CD4-positive, alpha-beta T cell (primary cell): ENCODE measurements around the gene CDK3. TPM values are rescaled to one million over a fixed set of nuclear protein-coding genes. Genes with fewer than 3 reads are reported as not detected.

Experiments used
- ATAC-seq: fragments of 200-7000 bp; cut with Tn5 transposase; one replicate; pipeline ENCODE4 v1.10.0; 2022; ENCODE audit warnings: mild to moderate bottlenecking; ENCODE audit not compliant: poor library complexity
- CTCF ChIA-PET: fragments of 350-600 bp; sonication (Branson Sonifier 250); formaldehyde crosslinking; loops from one replicate; lab custom pipeline; 2021; ENCODE audit warnings: antibody characterized with exemption, inconsistent platforms; lab: Charles Lee
- POLR2A ChIA-PET: fragments of 350-600 bp; sonication (Branson Sonifier 250); formaldehyde crosslinking; loops from one replicate; lab custom pipeline; 2021; ENCODE audit warnings: antibody characterized with exemption, inconsistent platforms; lab: Charles Lee
- DNase-seq, 14 experiments: peaks; one replicate each; pipeline ENCODE4 v3.0.0-alpha.2; 2013 to 2020; ENCODE audit warnings: mixed read lengths in 2 of 14
- H3K27ac ChIP-seq, 2 donors: one replicate each; pipeline versions ENCODE4 v1.5.1 to v1.7.0; 2013; ENCODE audit warnings: low read length in 2 of 2, low read depth in 1 of 2, mild to moderate bottlenecking in 1 of 2
- H3K27me3 ChIP-seq, 2 experiments: 1 replicate in 1 of 2; 2 replicates in 1 of 2; pipeline versions ENCODE4 v1.6.1 to v1.7.0; 2013; ENCODE audit warnings: low read length in 2 of 2, control low read depth in 1 of 2, mild to moderate bottlenecking in 1 of 2, moderate library complexity in 1 of 2; ENCODE audit not compliant: insufficient read depth in 2 of 2, control insufficient read depth in 1 of 2
- H3K36me3 ChIP-seq: one replicate; pipeline ENCODE4 v1.6.1; 2013; ENCODE audit warnings: low read length, control low read depth; ENCODE audit not compliant: insufficient read depth
- H3K4me1 ChIP-seq: one replicate; pipeline ENCODE4 v1.6.1; 2013; ENCODE audit warnings: low read length, control low read depth; ENCODE audit not compliant: insufficient read depth
- H3K4me3 ChIP-seq: one replicate; pipeline ENCODE4 v1.5.1; 2013; ENCODE audit warnings: mild to moderate bottlenecking, low read length, moderate library complexity
- H3K9me3 ChIP-seq, 2 experiments: 1 replicate in 1 of 2; 2 replicates in 1 of 2; pipeline versions ENCODE4 v1.6.1 to v1.7.0; 2013; ENCODE audit warnings: low read length in 2 of 2, mild to moderate bottlenecking in 2 of 2, control low read depth in 1 of 2, moderate library complexity in 1 of 2; ENCODE audit not compliant: control insufficient read depth in 1 of 2, insufficient read depth in 1 of 2
- H3K27ac Mint-ChIP-seq: one replicate; pipeline ENCODE4 v1.8.0; 2020; ENCODE audit warnings: mixed read lengths
- H3K27me3 Mint-ChIP-seq: one replicate; pipeline ENCODE4 v1.8.0; 2021; ENCODE audit warnings: mixed read lengths
- H3K36me3 Mint-ChIP-seq: one replicate; pipeline ENCODE4 v1.8.0; 2021; ENCODE audit warnings: low read depth, mixed read lengths
- H3K4me1 Mint-ChIP-seq: one replicate; pipeline ENCODE4 v1.8.0; 2021; ENCODE audit warnings: low read depth, mixed read lengths
- H3K4me3 Mint-ChIP-seq: one replicate; pipeline ENCODE4 v1.8.0; 2020; ENCODE audit warnings: mild to moderate bottlenecking, mixed read lengths
- H3K9me3 Mint-ChIP-seq: one replicate; pipeline ENCODE4 v1.8.0; 2020; ENCODE audit warnings: mixed read lengths
- CTCF ChIP-seq: fragments of 200-600 bp; IDR thresholded peaks from one replicate; pipeline ENCODE4 v1.8.0; 2022; ENCODE audit warnings: antibody characterized with exemption, mild to moderate bottlenecking
- intact Hi-C, 2 experiments: fragments of 100-400 bp; cut with DNase I in 1 of 2; cut with micrococcal nuclease in 1 of 2; formaldehyde crosslinking; loops; one replicate each; pipeline versions ENCODE4 v1.15.1 to v1.9.0; 2023 to 2025; cut with DNase I, micrococcal nuclease
- total RNA-seq, 174 experiments: library from RNA in 2 of 174; stranded (reverse) in 2 of 174; gene quantifications; one replicate each; pipeline ENCODE4 v1.2.3 and lab custom pipeline; 2021 to 2026

The CDK3 gene
- total RNA-seq, 2 experiments from 2014 or later = 3.9 to 4.9 TPM

- H3K27me3 ChIP-seq = no peaks in the 10 kb centered on the region
- intact Hi-C loops = loop anchor here in 1 of 2 experiments (5.0 kb wide), 1 partner anchor 247 kb away; no protein-coding TSS in a partner anchor
- H3K4me3 ChIP-seq = no peak overlapping the region
- H3K9me3 Mint-ChIP-seq = no peaks in the 10 kb centered on the region
- no peak overlapping the region for H3K27ac ChIP-seq
- TF ChIP-seq CTCF = no peak
- H3K36me3 Mint-ChIP-seq = peaks cover 4% of the 10 kb centered on the region
- no peak overlapping the region for H3K27ac Mint-ChIP-seq
- H3K4me1 Mint-ChIP-seq = no peaks in the 10 kb centered on the region
- DNase-seq (peak in 1 of 14 experiments; percentile 24), ATAC-seq (no peak)
- H3K4me1 ChIP-seq = peaks cover 2% of the 10 kb centered on the region
- no peak overlapping the region for H3K4me3 Mint-ChIP-seq
- H3K9me3 ChIP-seq = no peaks in the 10 kb centered on the region
- no peaks in the 10 kb centered on the region for H3K27me3 Mint-ChIP-seq
- no peaks in the 10 kb centered on the region for H3K36me3 ChIP-seq
- CTCF ChIA-PET = interaction anchor here (1.0 kb wide), 1 partner anchor 9 kb away, joined by 3 read pairs; the partner anchor contains the start of gene CDK3
- POLR2A ChIA-PET = no interaction called here
Measured at GRCh38 chr17:76008630-76009425, 8.2 kb downstream of the CDK3 start.

- no peak for TF ChIP-seq CTCF
- intact Hi-C loops = loop anchor here in 1 of 2 experiments (5.0 kb wide), 1 partner anchor 247 kb away; no protein-coding TSS in a partner anchor
- no peaks in the 10 kb centered on the region for H3K36me3 ChIP-seq
- H3K4me3 Mint-ChIP-seq = no peak overlapping the region
- no peaks in the 10 kb centered on the region for H3K27me3 ChIP-seq
- no peaks in the 10 kb centered on the region for H3K9me3 ChIP-seq
- peaks cover 4% of the 10 kb centered on the region for H3K36me3 Mint-ChIP-seq
- H3K4me3 ChIP-seq = no peak overlapping the region
- ChIA-PET CTCF (no interaction called here), POLR2A (no interaction called here)
- peaks cover 8% of the 10 kb centered on the region for H3K4me1 ChIP-seq
- no peaks in the 10 kb centered on the region for H3K27me3 Mint-ChIP-seq
- ATAC-seq (no peak), DNase-seq (peak in 1 of 14 experiments; percentile 13)
- H3K9me3 Mint-ChIP-seq = no peaks in the 10 kb centered on the region
- no peak overlapping the region for H3K27ac ChIP-seq
- H3K4me1 Mint-ChIP-seq = peaks cover 6% of the 10 kb centered on the region
- no peak overlapping the region for H3K27ac Mint-ChIP-seq
Measured at GRCh38 chr17:76009447-76009846, 8.8 kb downstream of the CDK3 start.

- H3K36me3 ChIP-seq = no peaks in the 10 kb centered on the region
- peaks cover 11% of the 10 kb centered on the region for H3K4me1 ChIP-seq
- Mint-ChIP-seq H3K27ac (no peak overlapping the region), H3K36me3 (peaks cover 4% of the 10 kb centered on the region), H3K4me1 (peaks cover 7% of the 10 kb centered on the region), H3K4me3 (no peak overlapping the region), H3K27me3 (no peaks in the 10 kb centered on the region), H3K9me3 (no peaks in the 10 kb centered on the region)
- no peak overlapping the region for H3K4me3 ChIP-seq
- H3K27me3 ChIP-seq = no peaks in the 10 kb centered on the region
- no peaks in the 10 kb centered on the region for H3K9me3 ChIP-seq
- no peak for TF ChIP-seq CTCF
- ChIA-PET POLR2A (no interaction called here), CTCF (interaction anchor here (0.8 kb wide), 1 partner anchor 10 kb away, joined by 3 read pairs; the partner anchor contains the start of gene CDK3)
- intact Hi-C loops = loop anchor here (5.0 kb wide), 5 partner anchors 47 to 387 kb away; partner anchors contain the start of gene EXOC7 (in 1 of the 2)
- DNase-seq = peak in 1 of 14 experiments; percentile 17
- ATAC-seq = no peak
- no peak overlapping the region for H3K27ac ChIP-seq
Measured at GRCh38 chr17:76009969-76010661, 9.5 kb downstream of the CDK3 start.
